HepG2 (cell line): Measurements from ENCODE around the gene PAQR6. TPM values are rescaled to one million over a fixed set of nuclear protein-coding genes. Genes with fewer than 3 reads are reported as not detected.
A peak's percentile ranks its signal among the peaks of the same experiment; 100 is the strongest.

Experiments
- ASH2L ChIP-seq: fragments of 300-600, 200-600 bp; sonication (generic); IDR thresholded peaks from 2 replicates; pipeline ENCODE4 v1.7.0; 2017; ENCODE audit warnings: low read depth, mild to moderate bottlenecking, moderate library complexity, mixed read lengths, low read length; ENCODE audit not compliant: insufficient read length
- ATF7-NPFF ChIP-seq: sonication (generic); formaldehyde crosslinking; IDR thresholded peaks from 2 replicates; pipeline ENCODE4 v1.8.1; 2023; ENCODE audit warnings: mild to moderate bottlenecking, low read depth, missing genetic modification reagents, moderate library complexity
- CEBPB ChIP-seq: IDR thresholded peaks from 2 replicates; pipeline ENCODE4 v1.6.1; 2011; ENCODE audit warnings: low read depth, low read length, improper control_type of control experiment, borderline replicate concordance
- CHD2 ChIP-seq: IDR thresholded peaks from 2 replicates; pipeline ENCODE4 v1.6.1; 2011; ENCODE audit warnings: low read depth, low read length, improper control_type of control experiment
- FOXA1 ChIP-seq, 2 experiments: fragments of 450-650 bp in 1 of 2; sonication (generic) in 1 of 2; formaldehyde crosslinking in 1 of 2; IDR thresholded peaks; 2 replicates each; pipeline versions ENCODE4 v1.4.0 to v1.6.1; 2016 to 2020; ENCODE audit warnings: missing genetic modification reagents in 1 of 2
- JARID2 ChIP-seq: sonication (generic); formaldehyde crosslinking; IDR thresholded peaks from 2 replicates; pipeline ENCODE4 v1.8.1; 2023; ENCODE audit warnings: missing genetic modification reagents, inconsistent platforms; ENCODE audit not compliant: insufficient replicate concordance
- KAT8 ChIP-seq: IDR thresholded peaks from 2 replicates; pipeline ENCODE4 v1.6.1; 2016; ENCODE audit warnings: missing genetic modification reagents, missing compliant biosample characterization
- KDM1A ChIP-seq: IDR thresholded peaks from 2 replicates; pipeline ENCODE4 v1.6.1; 2016; ENCODE audit warnings: missing compliant biosample characterization
- KLF6 ChIP-seq: IDR thresholded peaks from 2 replicates; pipeline ENCODE4 v1.8.0; 2016; ENCODE audit warnings: missing biosample characterization, missing genetic modification reagents
- MYC ChIP-seq: sonication (generic); formaldehyde crosslinking; IDR thresholded peaks from 2 replicates; pipeline ENCODE4 v1.9.0; 2021; ENCODE audit warnings: missing genetic modification reagents, borderline replicate concordance
- PAF1 ChIP-seq: IDR thresholded peaks from 2 replicates; pipeline ENCODE4 v1.6.1; 2016; ENCODE audit warnings: missing genetic modification reagents, missing compliant biosample characterization
- REXO4 ChIP-seq: sonication (generic); formaldehyde crosslinking; IDR thresholded peaks from 2 replicates; pipeline ENCODE4 v1.8.0; 2022; ENCODE audit warnings: missing genetic modification reagents, mild to moderate bottlenecking, borderline replicate concordance
- RNF2 ChIP-seq: fragments of 450-650 bp; conservative IDR thresholded peaks from 2 replicates; pipeline ENCODE4 v1.6.1; 2016; ENCODE audit warnings: low read depth
- SMARCE1 ChIP-seq: fragments of 450-650 bp; IDR thresholded peaks from 2 replicates; pipeline ENCODE4 v1.6.1; 2017; ENCODE audit warnings: borderline replicate concordance
- STAG1 ChIP-seq: sonication (generic); formaldehyde crosslinking; IDR thresholded peaks from 2 replicates; pipeline ENCODE4 v1.4.0; 2020; ENCODE audit warnings: missing genetic modification reagents
- SUZ12 ChIP-seq: fragments of 150-350 bp; IDR thresholded peaks from 2 replicates; pipeline ENCODE4 v1.6.1; 2014; ENCODE audit warnings: low read depth, low read length
- ZBTB42 ChIP-seq: sonication (generic); formaldehyde crosslinking; IDR thresholded peaks from 2 replicates; pipeline ENCODE4 v1.5.0; 2020; ENCODE audit warnings: mild to moderate bottlenecking, missing genetic modification reagents
- ZFP41 ChIP-seq: sonication (generic); formaldehyde crosslinking; IDR thresholded peaks from 2 replicates; pipeline ENCODE4 v1.4.0; 2020; ENCODE audit warnings: mild to moderate bottlenecking, missing genetic modification reagents, borderline replicate concordance
- ZFP62 ChIP-seq: sonication (generic); formaldehyde crosslinking; IDR thresholded peaks from 2 replicates; pipeline ENCODE4 v1.4.0; 2020; ENCODE audit warnings: missing genetic modification reagents
- ZNF552 ChIP-seq: sonication (generic); formaldehyde crosslinking; IDR thresholded peaks from 2 replicates; pipeline ENCODE4 v1.9.0; 2022; ENCODE audit warnings: missing genetic modification reagents, mild to moderate bottlenecking, borderline replicate concordance
- ZNF607 ChIP-seq: sonication (generic); formaldehyde crosslinking; IDR thresholded peaks from 2 replicates; pipeline ENCODE4 v1.5.1; 2020; ENCODE audit warnings: missing genetic modification reagents, mild to moderate bottlenecking, borderline replicate concordance
- ZNF720 ChIP-seq: sonication (generic); formaldehyde crosslinking; IDR thresholded peaks from 2 replicates; pipeline ENCODE4 v1.4.0; 2020; ENCODE audit warnings: missing genetic modification reagents
- ZSCAN22 ChIP-seq: sonication (generic); formaldehyde crosslinking; IDR thresholded peaks from 2 replicates; pipeline ENCODE4 v1.4.0; 2020; ENCODE audit warnings: mild to moderate bottlenecking, missing genetic modification reagents
- polyA plus RNA-seq, 8 experiments: library from polyadenylated mRNA; depleted of rRNA in 3 of 8; stranded (reverse) in 7 of 8; unstranded in 1 of 8; fragments of >200 nt; fragmentation: Illumina TruSeq in 4 of 8; extraction: Trizol in 4 of 8; gene quantifications; 2 replicates each; pipeline versions ENCODE4 v1.2.1 to v1.2.3, GENCODE V29; 2011 to 2016; ENCODE audit warnings: low read depth in 4 of 8, missing spikeins in 1 of 8, mixed read lengths in 1 of 8; ENCODE audit not compliant: insufficient read depth in 1 of 8
- total RNA-seq, 5 experiments: library from RNA; depleted of rRNA; stranded (reverse); fragments of >200 nt; fragmentation: Illumina TruSeq; extraction: Trizol; gene quantifications; 2 replicates each; pipeline ENCODE4 v1.2.3, GENCODE V29; 2016; ENCODE audit warnings: low read depth in 1 of 5
- TF ChIP-seq, protein P1 (sequence below): sonication (generic); formaldehyde crosslinking; IDR thresholded peaks from 2 replicates; pipeline ENCODE4 v1.8.1; 2023; ENCODE audit warnings: mild to moderate bottlenecking, moderate library complexity, missing genetic modification reagents
- TF ChIP-seq, protein P2 (sequence below): sonication (generic); formaldehyde crosslinking; IDR thresholded peaks from 2 replicates; pipeline ENCODE4 v1.4.0; 2020; ENCODE audit warnings: missing genetic modification reagents, borderline replicate concordance

The PAQR6 gene
- total and polyA plus RNA-seq, 2 of the 13 experiments (the other 11 are each of a cell fraction or from before 2014, with no cell fraction given), result 0.82 to 1.4 TPM

DNA sequence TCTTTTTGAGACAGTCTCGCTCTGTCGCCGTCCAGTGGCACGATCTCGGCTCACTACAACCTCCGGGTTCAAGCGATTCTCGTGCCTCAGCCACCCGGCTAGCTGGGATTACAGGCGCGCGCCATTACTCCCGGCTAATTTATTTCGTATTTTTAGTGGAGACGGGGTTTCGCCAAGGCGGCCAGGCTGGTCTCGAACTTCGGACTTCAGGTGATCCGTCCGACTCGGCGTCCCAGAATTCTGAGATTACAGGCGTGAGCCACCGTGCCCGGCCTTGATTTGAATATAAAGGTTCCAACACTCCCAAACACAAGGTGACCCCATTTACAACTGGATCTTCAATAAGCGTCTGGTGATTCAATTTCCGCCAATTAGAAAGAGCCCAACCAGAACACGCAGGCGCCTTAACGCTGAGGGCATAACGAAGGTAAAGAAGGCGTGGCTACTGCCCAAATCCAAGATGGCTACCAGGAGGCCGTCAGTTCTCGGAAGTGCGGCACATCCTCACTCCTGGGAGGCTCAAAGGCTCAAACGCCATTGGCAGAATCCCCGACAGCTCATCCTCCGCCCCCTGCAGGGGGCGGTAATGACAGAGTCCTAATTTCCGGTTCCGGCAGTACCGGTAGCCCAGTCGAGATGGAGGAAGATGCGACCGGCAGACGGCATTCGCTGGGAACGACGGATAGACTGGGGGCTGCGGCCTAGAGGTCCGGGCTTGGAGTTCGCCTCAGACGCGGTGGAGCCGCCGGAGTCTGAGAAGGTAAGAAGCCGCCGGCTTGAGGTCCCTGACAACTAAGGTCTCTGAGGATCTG lies 54.2 kb downstream of the PAQR6 start, which contains the start of gene SLC25A44 (continued):
- TF ChIP-seq ZFP62 (CRISPR knock-in tag), result no peak
- no peak for TF ChIP-seq ZBTB42
- TF ChIP-seq ZFP41, result no peak
- no peak for TF ChIP-seq REXO4 (CRISPR knock-in tag)
- TF ChIP-seq ZNF720 (CRISPR knock-in tag), result no peak
- no peak for TF ChIP-seq JARID2 (CRISPR knock-in tag)
- no peak for TF ChIP-seq ZSCAN22 (CRISPR knock-in tag)
- TF ChIP-seq CHD2, result no peak
- TF ChIP-seq KAT8 (CRISPR knock-in tag), result peak; percentile 92
- TF ChIP-seq CEBPB, result no peak
- no peak for TF ChIP-seq FOXA1 (IDR thresholded peaks at IDR 0.05)
- no peak for TF ChIP-seq FOXA1 (CRISPR knock-in tag; IDR thresholded peaks at IDR 0.05)
- no peak for TF ChIP-seq PAF1
- peak; percentile 16; the same call in 1 of the 2 replicates for TF ChIP-seq STAG1
- no peak for TF ChIP-seq ZNF607 (CRISPR knock-in tag)
- TF ChIP-seq RNF2, result no peak
- TF ChIP-seq, protein P1, sequence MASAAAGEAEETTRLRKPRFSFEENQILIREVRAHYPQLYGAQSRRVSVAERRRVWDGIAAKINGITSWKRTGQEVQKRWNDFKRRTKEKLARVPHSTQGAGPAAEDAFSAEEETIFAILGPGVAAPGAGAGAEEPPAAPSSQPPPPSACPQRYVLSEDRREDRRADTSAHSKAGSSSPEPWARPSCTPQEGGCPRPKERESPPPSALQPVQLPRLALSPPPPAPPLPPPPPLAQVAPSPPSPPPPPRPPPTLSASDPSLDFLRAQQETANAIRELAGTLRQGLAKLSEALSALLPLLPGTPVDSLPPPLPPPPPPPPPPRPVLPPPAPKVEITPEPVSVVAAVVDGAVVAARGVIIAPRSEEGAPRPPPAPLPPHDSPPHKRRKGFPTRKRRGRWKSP (CRISPR knock-in tag), result no peak
- TF ChIP-seq MYC (CRISPR knock-in tag), result no peak; the same call in 1 of the 2 replicates
- no peak for TF ChIP-seq SUZ12
- TF ChIP-seq, protein P2, sequence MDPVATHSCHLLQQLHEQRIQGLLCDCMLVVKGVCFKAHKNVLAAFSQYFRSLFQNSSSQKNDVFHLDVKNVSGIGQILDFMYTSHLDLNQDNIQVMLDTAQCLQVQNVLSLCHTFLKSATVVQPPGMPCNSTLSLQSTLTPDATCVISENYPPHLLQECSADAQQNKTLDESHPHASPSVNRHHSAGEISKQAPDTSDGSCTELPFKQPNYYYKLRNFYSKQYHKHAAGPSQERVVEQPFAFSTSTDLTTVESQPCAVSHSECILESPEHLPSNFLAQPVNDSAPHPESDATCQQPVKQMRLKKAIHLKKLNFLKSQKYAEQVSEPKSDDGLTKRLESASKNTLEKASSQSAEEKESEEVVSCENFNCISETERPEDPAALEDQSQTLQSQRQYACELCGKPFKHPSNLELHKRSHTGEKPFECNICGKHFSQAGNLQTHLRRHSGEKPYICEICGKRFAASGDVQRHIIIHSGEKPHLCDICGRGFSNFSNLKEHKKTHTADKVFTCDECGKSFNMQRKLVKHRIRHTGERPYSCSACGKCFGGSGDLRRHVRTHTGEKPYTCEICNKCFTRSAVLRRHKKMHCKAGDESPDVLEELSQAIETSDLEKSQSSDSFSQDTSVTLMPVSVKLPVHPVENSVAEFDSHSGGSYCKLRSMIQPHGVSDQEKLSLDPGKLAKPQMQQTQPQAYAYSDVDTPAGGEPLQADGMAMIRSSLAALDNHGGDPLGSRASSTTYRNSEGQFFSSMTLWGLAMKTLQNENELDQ, result no peak
- no peak for TF ChIP-seq SMARCE1
- TF ChIP-seq ASH2L, result no peak
- TF ChIP-seq KLF6 (CRISPR knock-in tag), result no peak
- no peak for TF ChIP-seq ZNF552 (CRISPR knock-in tag)
- TF ChIP-seq KDM1A, result no peak
- 0 out of 2 replicates have a peak, but pooled peaks have one; percentile 33 for TF ChIP-seq ATF7-NPFF (CRISPR knock-in tag)
